ENCODE measurements around the gene TTLL7.
"Not testable (repeated sequence)": the region's sequence is repeated elsewhere in the genome, so short reads cannot be mapped to it uniquely, and the experiment has no call there.

TTLL7 gene

GRCh38 chr1:83985048-83985447, 13.9 kb downstream of the TTLL7 start:
- TF ChIP-seq CTCF (IDR thresholded peaks at IDR 0.05; ENCODE audit: low read depth, low read length, missing control alignments): no peak
- DNase-seq (ENCODE audit: low read depth): no peak
- H3K4me3 ChIP-seq (ENCODE audit: low read depth, low read length): no peak overlapping the region
- in situ Hi-C loops (cut with HindIII; ENCODE audit: low sequenced_read_pairs): no loop called here

- in situ Hi-C loops (cut with HindIII; ENCODE audit: low sequenced_read_pairs); H3K4me3 ChIP-seq (ENCODE audit: low read depth, low read length); DNase-seq (ENCODE audit: low read depth): not testable (repeated sequence)
Measured at GRCh38 chr1:83983918-83984317, 15.0 kb downstream of the TTLL7 start.

- in situ Hi-C loops (cut with HindIII; ENCODE audit: low sequenced_read_pairs): no loop called here
- no peak for TF ChIP-seq CTCF (IDR thresholded peaks at IDR 0.05; ENCODE audit: low read depth, low read length, missing control alignments)
- DNase-seq (ENCODE audit: low read depth): no peak
- no peak overlapping the region for H3K4me3 ChIP-seq (ENCODE audit: low read depth, low read length)
Measured at GRCh38 chr1:83978056-83978455, 20.9 kb downstream of the TTLL7 start.

- DNase-seq (ENCODE audit: low read depth): no peak
- TF ChIP-seq CTCF (IDR thresholded peaks at IDR 0.05; ENCODE audit: low read depth, low read length, missing control alignments): no peak
- H3K4me3 ChIP-seq (ENCODE audit: low read depth, low read length): no peak overlapping the region
- in situ Hi-C loops (cut with HindIII; ENCODE audit: low sequenced_read_pairs): no loop called here
Measured at GRCh38 chr1:83976920-83977319, 22.0 kb downstream of the TTLL7 start.

GRCh38 chr1:83970802-83971201, 28.1 kb downstream of the TTLL7 start:
- in situ Hi-C loops (cut with HindIII; ENCODE audit: low sequenced_read_pairs): no loop called here
- no peak for DNase-seq (ENCODE audit: low read depth)
- TF ChIP-seq CTCF (IDR thresholded peaks at IDR 0.05; ENCODE audit: low read depth, low read length, missing control alignments): no peak
- H3K4me3 ChIP-seq (ENCODE audit: low read depth, low read length): no peak overlapping the region

GRCh38 chr1:83970114-83970513, 28.8 kb downstream of the TTLL7 start:
- H3K4me3 ChIP-seq (ENCODE audit: low read depth, low read length): no peak overlapping the region
- in situ Hi-C loops (cut with HindIII; ENCODE audit: low sequenced_read_pairs): no loop called here
- TF ChIP-seq CTCF (IDR thresholded peaks at IDR 0.05; ENCODE audit: low read depth, low read length, missing control alignments): no peak
- DNase-seq (ENCODE audit: low read depth): no peak

GRCh38 chr1:83967336-83967735, 31.6 kb downstream of the TTLL7 start:
- no peak overlapping the region for H3K4me3 ChIP-seq (ENCODE audit: low read depth, low read length)
- in situ Hi-C loops (cut with HindIII; ENCODE audit: low sequenced_read_pairs): no loop called here
- no peak for DNase-seq (ENCODE audit: low read depth)
- TF ChIP-seq CTCF (IDR thresholded peaks at IDR 0.05; ENCODE audit: low read depth, low read length, missing control alignments): no peak
